GM12892 (cell line): ENCODE data around the gene DEFB131B.

Experiments
- POLR2A ChIP-seq: IDR thresholded peaks from 2 replicates; pipeline ENCODE4 v1.6.1; 2011; ENCODE audit warnings: low read depth, low read length, control low read depth
- POLR2AphosphoS5 ChIP-seq: IDR thresholded peaks from 2 replicates; pipeline ENCODE4 v1.6.1; 2011; ENCODE audit warnings: low read depth, low read length, control low read depth

DNA sequence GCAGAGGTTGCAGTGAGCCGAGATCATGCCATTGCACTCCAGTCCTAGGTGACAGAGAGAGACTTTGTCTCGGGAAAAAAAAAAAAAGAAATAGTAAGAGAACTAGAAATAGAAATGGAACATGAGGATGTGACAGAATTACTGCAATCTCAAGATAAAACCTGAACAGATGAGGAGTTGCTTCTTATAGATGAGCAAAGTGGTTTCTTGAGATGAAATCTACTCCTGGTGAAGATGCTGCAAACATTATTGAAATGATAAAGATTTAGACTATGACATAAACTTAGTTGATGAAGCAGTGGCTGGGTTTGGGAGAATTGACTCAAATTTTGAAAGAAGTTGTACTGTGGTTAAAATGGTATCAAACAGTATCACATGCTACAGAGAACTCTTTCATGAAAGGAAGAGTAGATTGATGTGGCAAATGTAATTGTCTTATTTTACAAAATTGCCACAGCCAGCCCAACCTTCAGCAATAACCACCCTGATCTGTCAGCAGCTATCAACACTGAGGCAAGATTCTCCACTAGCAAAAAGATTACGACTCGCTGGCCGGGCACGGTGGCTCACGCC, 36.5 kb downstream of the DEFB131B start:
- no peak for TF ChIP-seq POLR2AphosphoS5
- no peak for TF ChIP-seq POLR2A
